Hematopoietic multipotent progenitor cell treated with erythropoietin and hydrocortisone succinate and interleukin-3 and kit ligand, for 15 days (in vitro differentiated cells): Measurements from ENCODE around the gene ZNF747.
A peak's percentile ranks its signal among the peaks of the same experiment; 100 is the strongest.
"Not testable (repeated sequence)": the region's sequence is repeated elsewhere in the genome, so short reads cannot be mapped to it uniquely, and the experiment has no call there.

Experiments used
- DNase-seq: peaks from one replicate; pipeline ENCODE4 v3.0.0-alpha.2; 2015; ENCODE audit warnings: low spot score

Gene ZNF747

GRCh38 chr16:30533748-30534367, 800 bp downstream of the ZNF747 start:
- no peak for DNase-seq

GRCh38 chr16:30533146-30533522, 1.5 kb downstream of the ZNF747 start:
- DNase-seq = no peak

- no peak for DNase-seq
Measured at GRCh38 chr16:30532285-30533145, 2.1 kb downstream of the ZNF747 start.

GRCh38 chr16:30530163-30531037, 4.3 kb downstream of the ZNF747 start:
- no peak for DNase-seq

- DNase-seq = peak; percentile 42
Measured at GRCh38 chr16:30528799-30529457, 5.7 kb downstream of the ZNF747 start.

GRCh38 chr16:30527635-30528178, 7.0 kb downstream of the ZNF747 start:
- no peak for DNase-seq

GRCh38 chr16:30526823-30527634, 7.6 kb downstream of the ZNF747 start:
- peak; percentile 98 for DNase-seq

GRCh38 chr16:30526137-30526822, 8.4 kb downstream of the ZNF747 start, which contains the start of gene ZNF768:
ZNF768 (minus strand) TSS chr16:30526566; CDS start chr16:30526413, 153 bp downstream.
- peak; percentile 16 for DNase-seq

GRCh38 chr16:30525844-30526136, 8.9 kb downstream of the ZNF747 start:
- DNase-seq = no peak

GRCh38 chr16:30524575-30525568, 9.8 kb downstream of the ZNF747 start:
- DNase-seq = no peak

GRCh38 chr16:30523768-30524574, 10.7 kb downstream of the ZNF747 start:
- no peak for DNase-seq

GRCh38 chr16:30522702-30523463, 11.8 kb downstream of the ZNF747 start:
- DNase-seq = not testable (repeated sequence)

- DNase-seq = no peak
Measured at GRCh38 chr16:30521873-30522641, 12.6 kb downstream of the ZNF747 start.

- DNase-seq = no peak
Measured at GRCh38 chr16:30521476-30521872, 13.2 kb downstream of the ZNF747 start.

- no peak for DNase-seq
Measured at GRCh38 chr16:30519120-30520049, 15.3 kb downstream of the ZNF747 start.
